Smooth muscle cell of the brain vasculature (primary cell): ENCODE data around the gene PPP4R3B.
"Not testable (repeated sequence)": the region's sequence is repeated elsewhere in the genome, so short reads cannot be mapped to it uniquely, and the experiment has no call there.

Experiments used
- DNase-seq: peaks from one replicate; pipeline ENCODE4 v3.0.0-alpha.2; 2012; ENCODE audit warnings: low read depth, low spot score

PPP4R3B gene

DNA sequence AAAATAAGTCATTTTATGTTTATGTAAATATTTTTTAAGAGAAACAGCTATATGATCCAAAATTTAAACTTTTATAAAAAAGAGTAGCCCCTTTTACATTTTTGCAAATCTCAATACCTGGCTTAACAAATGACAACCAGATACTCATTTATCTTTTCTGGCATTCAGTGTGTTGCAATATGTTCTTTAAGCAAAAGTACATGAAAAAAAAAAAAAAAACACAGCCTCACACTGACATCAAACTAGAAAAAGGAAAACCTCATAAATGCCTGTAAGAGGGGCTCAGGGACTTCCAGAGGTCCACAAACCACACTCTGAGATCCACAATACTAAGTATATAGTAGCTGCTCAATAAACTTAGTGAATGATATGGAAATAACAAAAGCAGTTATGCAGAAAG, 21.9 kb downstream of the PPP4R3B start:
- no peak for DNase-seq

DNA sequence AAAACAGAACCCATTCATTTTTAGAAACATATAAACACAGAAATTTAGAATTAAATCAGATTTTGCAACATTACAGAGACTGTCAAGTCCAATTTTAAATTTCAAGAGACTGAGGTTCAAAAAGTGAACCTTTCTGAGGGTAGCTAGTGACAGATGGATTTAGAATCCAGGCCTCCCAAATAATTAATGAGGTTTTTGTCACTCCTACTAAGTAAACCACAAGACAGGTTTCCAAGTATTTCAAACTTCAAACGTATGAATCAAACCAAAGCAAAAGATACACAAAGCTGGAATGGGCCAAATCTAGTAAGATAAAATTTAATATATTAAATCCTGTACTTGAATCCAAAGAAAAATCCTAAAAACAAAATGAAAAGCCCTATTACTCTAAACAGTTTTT, 25.3 kb downstream of the PPP4R3B start:
- DNase-seq = no peak

- no peak for DNase-seq
Observed at GRCh38 chr2:55590810-55591440, 26.5 kb downstream of the PPP4R3B start.

- DNase-seq = no peak
Observed at GRCh38 chr2:55585451-55586080, 31.9 kb downstream of the PPP4R3B start.

DNA sequence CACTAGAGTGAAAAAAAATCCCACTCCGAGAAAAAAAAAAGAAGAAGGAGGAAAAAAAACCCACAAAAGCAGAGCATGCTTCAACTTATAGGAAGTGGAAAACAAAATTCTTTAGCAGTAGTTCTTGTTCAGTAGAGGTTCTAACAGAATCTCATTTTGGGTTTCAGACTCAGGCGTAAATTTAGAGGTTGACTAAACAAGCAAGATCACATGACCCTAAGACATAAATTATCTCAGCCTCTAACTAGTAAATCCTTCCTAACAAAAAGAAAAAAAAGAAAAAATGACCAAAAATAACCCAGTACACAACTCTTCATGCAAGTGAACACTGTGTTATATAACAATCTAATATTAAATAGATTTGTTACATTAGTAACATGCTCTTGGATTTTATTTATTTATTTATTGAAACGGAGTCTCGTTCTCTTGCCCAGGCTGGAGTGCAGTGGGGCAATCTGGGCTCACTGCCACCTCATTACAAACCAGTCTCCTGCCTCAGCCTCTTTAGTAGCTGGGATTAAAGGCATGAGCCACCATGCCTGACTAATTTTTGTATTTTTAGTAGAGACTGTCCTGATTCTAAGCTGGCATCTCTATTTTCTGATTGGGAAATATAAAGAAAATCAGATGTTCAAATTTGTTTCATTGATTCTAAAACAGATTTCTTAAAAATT, 35.4 kb downstream of the PPP4R3B start:
- no peak for DNase-seq

DNA sequence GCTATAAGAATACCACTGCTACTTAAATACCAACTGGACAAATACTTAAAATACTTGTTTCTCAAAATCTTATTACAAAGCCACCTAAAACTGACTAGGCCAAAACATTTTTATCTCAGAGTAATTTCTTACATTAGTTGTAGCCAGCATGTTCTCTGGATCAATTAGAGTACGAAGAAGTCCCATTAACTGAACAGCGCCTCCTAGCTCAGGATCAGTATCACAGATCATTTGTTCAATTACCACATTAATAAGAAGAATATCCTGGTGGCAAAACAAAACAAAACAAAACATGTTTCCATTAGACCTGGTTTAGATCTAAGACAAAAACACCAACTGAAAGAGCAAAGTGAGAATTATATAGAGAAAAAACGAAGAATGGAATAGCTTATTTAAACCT, 36.0 kb downstream of the PPP4R3B start:
- no peak for DNase-seq

- DNase-seq = not testable (repeated sequence)
Observed at GRCh38 chr2:55569002-55569401, 48.4 kb downstream of the PPP4R3B start.

GRCh38 chr2:55567298-55567697, 50.1 kb downstream of the PPP4R3B start:
- no peak for DNase-seq

DNA sequence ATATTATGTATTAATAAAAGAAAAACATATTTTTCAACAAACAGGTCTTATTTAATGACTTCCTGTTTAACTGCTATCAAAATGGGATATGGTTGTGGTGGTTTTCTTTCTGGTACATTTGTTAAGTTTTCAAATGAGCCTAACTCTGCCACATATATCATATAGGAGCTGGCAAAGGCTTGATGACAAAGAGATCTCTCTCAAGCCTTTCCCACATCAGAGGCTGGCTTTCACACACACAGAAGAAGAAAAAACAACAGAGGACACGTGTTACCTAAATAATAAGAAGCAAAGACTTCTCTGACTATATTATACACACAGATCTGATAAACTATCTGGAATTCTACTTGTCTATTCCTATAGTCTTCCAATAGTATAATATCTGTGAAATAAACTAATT, 51.8 kb downstream of the PPP4R3B start:
- DNase-seq = no peak

DNA sequence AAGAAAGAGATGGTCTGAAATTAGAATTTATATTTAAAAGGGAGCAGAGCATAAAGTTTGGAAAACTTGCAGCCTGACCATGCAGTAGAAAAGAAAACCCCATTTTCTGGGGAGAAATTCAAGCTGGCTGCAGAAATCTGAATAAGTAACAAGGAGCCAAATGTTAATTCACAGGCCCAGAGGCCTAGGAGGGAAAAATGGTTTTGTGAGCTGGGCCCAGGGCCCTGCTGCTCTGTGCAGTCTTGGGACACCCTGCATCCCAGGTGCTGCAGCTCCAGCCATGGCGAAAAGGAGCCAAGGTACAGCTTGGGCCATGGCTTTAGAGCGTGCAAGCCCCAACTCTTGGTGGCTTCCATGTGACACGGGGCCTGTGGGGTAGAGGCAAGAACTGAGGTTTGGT, 56.6 kb downstream of the PPP4R3B start:
- DNase-seq = no peak

DNA sequence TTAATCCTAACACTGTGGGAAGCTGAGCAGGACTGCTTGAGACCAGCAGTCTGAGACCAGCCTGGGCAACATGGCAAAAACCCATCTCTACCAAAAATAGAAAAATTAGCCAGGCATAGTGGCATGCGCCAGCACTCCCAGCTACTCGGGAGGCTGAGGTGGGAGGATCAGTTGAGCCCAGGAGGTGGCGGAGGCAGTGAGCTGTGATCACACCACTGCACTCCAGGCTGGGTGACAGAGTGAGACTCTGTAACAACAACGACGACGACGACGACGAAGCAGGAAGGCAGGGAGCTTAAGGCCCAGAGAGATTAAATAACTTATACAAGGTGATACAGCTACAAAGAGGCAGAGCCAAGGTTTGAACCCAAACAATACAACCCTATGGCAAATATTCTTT, 60.6 kb downstream of the PPP4R3B start:
- no peak for DNase-seq

GRCh38 chr2:55555977-55556376, 61.4 kb downstream of the PPP4R3B start:
- DNase-seq = no peak

DNA sequence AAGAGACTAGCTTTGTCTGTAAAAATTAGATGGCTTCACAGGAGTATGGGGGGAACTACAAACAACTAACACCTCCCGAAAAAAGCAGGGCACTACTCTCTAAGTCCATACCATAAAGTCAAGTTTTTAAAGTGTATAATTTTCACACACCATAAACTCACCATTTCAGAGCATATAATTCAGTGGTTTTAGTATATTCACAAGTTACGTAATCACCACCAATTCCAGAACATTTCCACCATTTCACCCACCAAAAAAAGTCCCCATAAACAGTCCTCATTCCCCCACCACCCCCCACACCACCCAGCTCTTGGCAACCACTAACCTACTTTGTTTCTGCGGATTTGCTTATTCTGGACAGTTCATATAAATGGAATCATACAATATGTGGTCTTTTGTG, 64.1 kb downstream of the PPP4R3B start:
- no peak for DNase-seq

DNA sequence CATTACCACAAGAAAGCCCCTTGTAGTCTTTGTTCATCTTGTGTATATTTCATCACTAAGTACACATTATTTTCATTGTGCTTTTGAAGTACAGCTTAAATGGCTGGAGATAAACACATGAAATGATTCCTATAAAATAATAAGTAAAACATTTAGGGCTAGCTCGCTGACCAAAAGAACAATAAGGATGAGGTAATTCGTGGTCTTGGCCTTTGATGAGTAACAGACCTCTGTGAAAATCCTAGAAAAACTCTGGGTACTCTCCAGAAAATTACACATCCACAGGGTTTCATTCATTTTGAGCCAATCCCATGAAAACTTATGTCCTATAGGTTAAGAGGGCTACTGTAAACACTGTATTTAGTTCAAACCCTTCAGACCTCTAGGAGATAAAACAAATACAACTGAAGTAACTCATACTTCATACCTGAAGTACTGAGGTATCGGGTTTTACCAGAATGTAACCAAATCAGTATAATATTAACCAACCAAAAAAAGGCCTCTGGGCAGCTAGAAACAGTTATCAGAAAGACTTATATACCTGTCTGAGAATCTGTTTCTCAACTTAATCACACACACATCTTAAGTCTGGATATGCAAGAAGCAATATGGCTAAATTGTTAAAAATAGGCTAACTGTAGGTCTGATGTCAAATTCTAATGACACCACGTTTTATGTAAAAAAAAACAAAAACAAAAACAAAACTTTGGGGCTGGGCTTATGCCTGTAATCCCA, 66.9 kb downstream of the PPP4R3B start:
- DNase-seq = peak; percentile 46

DNA sequence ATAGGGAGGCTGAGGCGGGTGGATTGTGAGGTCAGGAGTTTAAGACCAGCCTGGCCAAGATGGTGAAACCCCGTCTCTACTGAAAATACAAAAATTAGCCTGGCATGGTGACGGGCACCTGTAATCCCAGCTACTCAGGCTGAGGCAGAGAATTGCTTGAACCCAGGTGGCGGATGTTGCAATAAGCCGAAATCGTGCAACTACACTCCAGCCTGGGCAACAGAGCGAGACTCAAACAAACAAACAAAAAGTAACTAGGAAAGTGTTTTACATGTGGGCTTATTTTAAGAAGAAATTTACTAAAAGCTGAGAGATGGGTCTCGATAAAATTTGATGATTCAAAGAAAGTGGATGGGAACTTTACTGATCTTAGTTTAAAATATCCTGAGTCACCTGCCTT, 69.7 kb downstream of the PPP4R3B start:
- DNase-seq = not testable (repeated sequence)

GRCh38 chr2:55547001-55547400, 70.4 kb downstream of the PPP4R3B start:
- DNase-seq = no peak

- no peak for DNase-seq
Observed at GRCh38 chr2:55530539-55531081, 86.8 kb downstream of the PPP4R3B start.

GRCh38 chr2:55526174-55526573, 91.2 kb downstream of the PPP4R3B start:
- no peak for DNase-seq

DNA sequence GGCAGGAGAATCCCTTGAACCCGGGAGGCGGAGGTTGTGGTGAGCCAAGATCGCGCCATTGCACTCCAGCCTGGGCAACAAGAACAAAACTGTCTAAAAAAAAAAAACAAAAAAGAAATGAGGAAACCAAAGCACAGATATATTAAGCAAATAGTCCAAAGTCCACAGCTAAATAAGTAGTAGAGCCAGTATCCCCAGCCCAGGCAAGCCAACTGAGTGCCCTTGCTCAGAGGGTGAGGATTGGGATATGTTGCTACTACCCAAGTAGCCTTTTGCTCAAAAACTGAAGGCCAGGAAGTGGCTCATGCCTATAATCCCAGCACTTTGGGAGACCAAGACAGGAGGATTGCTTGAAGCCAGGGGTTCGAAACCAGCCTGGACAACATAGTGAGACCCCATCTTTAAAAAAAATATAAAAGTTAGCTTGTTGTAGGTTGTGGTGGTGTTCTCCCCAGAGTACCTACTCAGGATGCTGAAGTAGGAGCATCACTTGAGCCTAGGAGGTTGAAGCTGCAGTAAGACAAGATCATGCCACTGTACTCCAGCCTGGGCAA, 92.5 kb downstream of the PPP4R3B start:
- no peak for DNase-seq

DNA sequence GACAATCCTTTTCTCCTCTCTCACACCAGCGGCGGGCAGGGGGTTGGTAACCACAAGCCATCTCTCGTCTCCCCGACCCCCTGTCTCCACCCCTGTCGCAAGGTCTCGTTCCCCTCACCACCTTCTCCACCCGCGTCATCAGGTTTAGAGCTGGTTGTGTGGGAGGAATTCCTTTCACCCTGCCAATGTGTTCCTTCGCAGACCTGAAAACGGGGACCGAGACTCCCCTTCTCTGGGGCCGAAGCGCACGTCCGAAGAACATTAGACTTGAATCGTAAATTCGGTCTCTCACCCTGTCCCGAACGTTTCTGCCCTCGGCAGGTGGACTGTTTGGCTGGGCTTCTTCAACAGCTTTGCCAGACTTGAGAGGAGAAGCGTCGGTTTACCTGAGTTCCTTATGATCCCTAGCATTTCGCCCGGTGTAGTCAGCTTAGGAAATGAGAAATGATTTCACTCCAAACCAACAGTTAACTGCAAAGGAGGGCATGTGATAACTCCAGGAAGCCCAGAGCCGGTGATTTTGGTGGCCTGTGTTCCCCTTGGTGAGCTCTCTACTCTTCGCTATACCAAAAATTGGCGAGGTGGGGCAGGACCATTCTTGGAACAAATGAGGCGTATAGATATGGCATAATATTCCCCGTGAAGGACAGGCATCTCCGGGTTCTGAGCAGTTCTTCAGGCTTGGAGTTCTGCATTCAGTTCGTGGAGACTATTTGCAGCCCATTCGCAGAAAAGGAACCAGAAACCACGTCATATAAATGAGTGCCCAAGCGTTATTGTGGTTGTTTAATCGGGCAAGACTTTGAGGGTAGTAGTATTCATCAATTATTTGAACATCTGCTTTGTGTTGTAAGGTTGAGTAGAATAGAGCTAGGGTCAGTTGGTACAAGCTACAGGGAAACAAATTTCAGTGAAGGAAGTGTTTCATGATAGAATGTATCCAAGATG, 97.2 kb downstream of the PPP4R3B start:
- DNase-seq = no peak

GRCh38 chr2:55518841-55519165, 98.6 kb downstream of the PPP4R3B start:
- DNase-seq = no peak
